K562 (cell line): ENCODE measurements around the gene DRD2. TPM values are rescaled to one million over a fixed set of nuclear protein-coding genes. Genes with fewer than 3 reads are reported as not detected.

ENCODE experiments used
- ATAC-seq: fragments of 200-7000 bp; cut with Tn5 transposase; 3 replicates; pipeline ENCODE4 v1.9.1; 2020; ENCODE audit warnings: moderate library complexity
- BruUV-seq: library from RNA; stranded (reverse); fragments of 400-500 nt; replicated peaks from 2 replicates; lab custom pipeline; 2021; lab: Mats Ljungman, UMichigan
- CTCF ChIA-PET: fragments of 300-600 bp; formaldehyde crosslinking; extraction: SDS; loops from one replicate; lab custom pipeline; 2021; ENCODE audit warnings: low intra/inter-chr PET ratio; lab: Yijun Ruan, JAX
- POLR2A ChIA-PET: fragments of 300-600, 350-650 bp; sonication (Branson Sonifier 250); formaldehyde crosslinking; extraction: SDS; loops from one replicate; lab custom pipeline; 2021; ENCODE audit warnings: antibody characterized with exemption, inconsistent platforms; lab: Yijun Ruan, JAX
- DNase-seq, 4 experiments: peaks; one replicate each; pipeline versions ENCODE4 v3.0.0 to v3.0.0-alpha.2; 2011 to 2018; ENCODE audit warnings: low spot score in 3 of 4, mixed read lengths in 3 of 4; ENCODE audit errors: extremely low read depth in 1 of 4
- FAIRE-seq: peaks from 2 replicates; lab custom pipeline; 2011; peaks lifted over from hg19 to GRCh38; lab: Jason Lieb, UNC
- H2AFZ ChIP-seq: 2 replicates; pipeline ENCODE4 v1.6.0; 2011; ENCODE audit warnings: low read depth, low read length, control low read depth, inconsistent platforms
- H3K27ac ChIP-seq: fragments of 200-600 bp; 3 replicates; pipeline ENCODE4 v1.8.0; 2011; ENCODE audit warnings: low read depth, mild to moderate bottlenecking, control low read depth, inconsistent platforms, low read length, moderate library complexity, mixed read lengths; ENCODE audit errors: extremely low read depth
- H3K27me3 ChIP-seq, 2 experiments: fragments of 300-600 bp in 1 of 2; 2 replicates in 1 of 2; 3 replicates in 1 of 2; pipeline versions ENCODE4 v1.6.0 to v1.8.0; 2011; ENCODE audit warnings: inconsistent platforms in 2 of 2, low read length in 2 of 2, mild to moderate bottlenecking in 1 of 2, mixed read lengths in 1 of 2, moderate library complexity in 1 of 2; ENCODE audit not compliant: control insufficient read depth in 2 of 2, insufficient read depth in 2 of 2
- H3K36me3 ChIP-seq: fragments of 300-600 bp; 3 replicates; pipeline ENCODE4 v1.8.0; 2011; ENCODE audit warnings: mild to moderate bottlenecking, low read length, inconsistent platforms; ENCODE audit not compliant: control insufficient read depth, insufficient read depth
- H3K4me1 ChIP-seq, 2 experiments: fragments of 200-600 bp in 1 of 2; replicated peaks in 1 of 2; 2 replicates in 1 of 2; 3 replicates in 1 of 2; pipeline versions ENCODE4 v1.5.1 to v1.8.0; 2011; ENCODE audit warnings: inconsistent platforms in 2 of 2, low read length in 2 of 2, mild to moderate bottlenecking in 1 of 2, mixed read lengths in 1 of 2, moderate library complexity in 1 of 2; ENCODE audit not compliant: control insufficient read depth in 2 of 2, insufficient read depth in 2 of 2
- H3K4me2 ChIP-seq: 2 replicates; pipeline ENCODE4 v1.6.1; 2011; ENCODE audit warnings: low read length, control low read depth, inconsistent platforms, mixed read lengths; ENCODE audit not compliant: insufficient read depth
- H3K4me3 ChIP-seq: fragments of 200-600 bp; sonication (generic), shearing (Covaris generic); 2 replicates; pipeline ENCODE4 v1.5.1; 2016; ENCODE audit warnings: control low read depth, inconsistent platforms
- H3K79me2 ChIP-seq: fragments of 200-600 bp; 3 replicates; pipeline ENCODE4 v1.8.0; 2011; ENCODE audit warnings: low read length, inconsistent platforms; ENCODE audit not compliant: control insufficient read depth, insufficient read depth
- H3K9ac ChIP-seq, 2 experiments: 2 replicates each; pipeline versions ENCODE4 v1.6.0 to v1.6.1; 2011; ENCODE audit warnings: low read depth in 2 of 2, low read length in 2 of 2, control low read depth in 1 of 2, inconsistent platforms in 1 of 2, mild to moderate bottlenecking in 1 of 2, mixed read lengths in 1 of 2; ENCODE audit not compliant: insufficient read depth in 1 of 2
- H3K9me1 ChIP-seq: one replicate; pipeline ENCODE4 v1.6.0; 2011; ENCODE audit warnings: inconsistent platforms, mild to moderate bottlenecking, low read length, moderate library complexity; ENCODE audit not compliant: control insufficient read depth, insufficient read depth
- H3K9me3 ChIP-seq: replicated peaks from 2 replicates; pipeline ENCODE4 v1.5.1; 2011; ENCODE audit warnings: low read depth, low read length, inconsistent platforms; ENCODE audit not compliant: control insufficient read depth, insufficient read depth
- H4K20me1 ChIP-seq: replicated peaks from 2 replicates; pipeline ENCODE4 v1.6.1; 2011; ENCODE audit warnings: low read length, inconsistent platforms, mixed read lengths; ENCODE audit not compliant: control insufficient read depth, insufficient read depth
- CBX3 ChIP-seq, 2 experiments: IDR thresholded peaks; 1 replicate in 1 of 2; 2 replicates in 1 of 2; pipeline ENCODE4 v1.6.1; 2012; ENCODE audit warnings: inconsistent platforms in 2 of 2, low read length in 2 of 2, borderline replicate concordance in 1 of 2, control low read depth in 1 of 2
- GABPB1 ChIP-seq: sonication (generic); formaldehyde crosslinking; IDR thresholded peaks from 2 replicates; pipeline ENCODE4 v1.8.0; 2022; ENCODE audit warnings: mild to moderate bottlenecking, missing genetic modification reagents
- MAFF ChIP-seq: IDR thresholded peaks from 2 replicates; pipeline ENCODE4 v1.6.1; 2012; ENCODE audit warnings: low read length, improper control_type of control experiment
- NCOA2 ChIP-seq, 2 experiments: fragments of 450-650 bp; IDR thresholded peaks; 2 replicates each; pipeline ENCODE4 v1.6.1; 2018; ENCODE audit warnings: mild to moderate bottlenecking in 2 of 2, moderate library complexity in 1 of 2; ENCODE audit not compliant: partially characterized antibody in 2 of 2
- NR3C1 ChIP-seq: sonication (generic); formaldehyde crosslinking; IDR thresholded peaks from 2 replicates; pipeline ENCODE4 v1.8.1; 2022; ENCODE audit warnings: missing genetic modification reagents
- NR4A1 ChIP-seq, 2 experiments: fragments of 250-450 bp in 1 of 2; fragments of 450-650 bp in 1 of 2; sonication (Bioruptor Pico) in 1 of 2; IDR thresholded peaks; 2 replicates each; pipeline versions ENCODE4 v1.4.0 to v1.6.1; 2016 to 2020; ENCODE audit warnings: mild to moderate bottlenecking in 2 of 2, missing compliant biosample characterization in 1 of 2, missing genetic modification characterization in 1 of 2, moderate library complexity in 1 of 2
- RB1 ChIP-seq: fragments of 450-650 bp; IDR thresholded peaks from 2 replicates; pipeline ENCODE4 v1.6.1; 2017; ENCODE audit warnings: low read depth, mild to moderate bottlenecking
- ZBTB17 ChIP-seq: fragments of 450-650 bp; formaldehyde crosslinking; IDR thresholded peaks from 2 replicates; pipeline ENCODE4 v1.4.0; 2020; ENCODE audit warnings: mild to moderate bottlenecking
- ZNF584 ChIP-seq: fragments of 200-800 bp; sonication (Bioruptor generic); IDR thresholded peaks from 2 replicates; pipeline ENCODE4 v1.6.1; 2016; ENCODE audit warnings: low read depth, mild to moderate bottlenecking, missing genetic modification characterization, missing compliant biosample characterization
- ZNF589 ChIP-seq: fragments of 200-800 bp; sonication (Bioruptor generic); IDR thresholded peaks from 2 replicates; pipeline ENCODE4 v1.6.1; 2016; ENCODE audit warnings: low read depth, missing genetic modification characterization, missing compliant biosample characterization
- ZNF644 ChIP-seq: fragments of 200-800 bp; sonication (Bioruptor generic); IDR thresholded peaks from 2 replicates; pipeline ENCODE4 v1.6.1; 2016; ENCODE audit warnings: low read depth, missing genetic modification characterization, missing compliant biosample characterization
- WGBS: fragments of 100-300 bp; shearing (Covaris generic); methylation state at CpG from one replicate; pipeline ENCODE4 v1.1.6; 2016; ENCODE audit warnings: low coverage, mixed read lengths; ENCODE audit not compliant: insufficient coverage; ENCODE audit errors: missing lambda C conversion rate; 5-methylcytosine and 5-hydroxymethylcytosine counted together
- in situ Hi-C: fragments of 300-500 bp; cut with MboI; formaldehyde crosslinking; loops from 4 replicates; pipeline ENCODE4 v1.15.0; 2018; ENCODE audit warnings: inconsistent platforms, mixed read lengths
- intact Hi-C: fragments of 100-400 bp; cut with micrococcal nuclease; formaldehyde crosslinking; loops from 2 replicates; pipeline ENCODE4 v1.14.2; 2022
- polyA plus RNA-seq, 8 experiments: library from polyadenylated mRNA; depleted of rRNA in 4 of 8; stranded (reverse) in 5 of 8; unstranded in 3 of 8; fragments of >200 nt; fragmentation: Nextera tagmentation in 2 of 8; fragmentation: Illumina TruSeq in 1 of 8; extraction: Ambion mirVana in 2 of 8; extraction: Trizol in 1 of 8; gene quantifications; 2 replicates each; pipeline versions ENCODE4 v1.2.1 to v1.2.3, GENCODE V29; 2011 to 2014; ENCODE audit warnings: inconsistent platforms in 1 of 8, missing spikeins in 1 of 8
- total RNA-seq, 7 experiments: library from RNA; depleted of rRNA in 6 of 7; stranded (reverse); fragments of >200 nt in 6 of 7; fragmentation: Illumina TruSeq in 2 of 7; extraction: Trizol in 2 of 7; gene quantifications; 2 replicates each; pipeline versions ENCODE4 v1.2.1 to v1.2.3, GENCODE V29; 2011 to 2021; ENCODE audit warnings: low replicate concordance in 1 of 7
- TF ChIP-seq, protein P1 (sequence below): sonication (generic); formaldehyde crosslinking; IDR thresholded peaks from 2 replicates; pipeline ENCODE4 v1.8.0; 2022; ENCODE audit warnings: mild to moderate bottlenecking, low read depth, missing genetic modification reagents
- TF ChIP-seq, protein P2 (sequence below), 2 experiments: IDR thresholded peaks; 2 replicates each; pipeline ENCODE4 v1.6.1; 2011; ENCODE audit warnings: borderline replicate concordance in 1 of 2, control low read depth in 1 of 2, low read depth in 1 of 2, low read length in 1 of 2, mild to moderate bottlenecking in 1 of 2, mixed read lengths in 1 of 2, moderate library complexity in 1 of 2; ENCODE audit not compliant: insufficient read depth in 1 of 2, insufficient read length in 1 of 2, poor library complexity in 1 of 2, severe bottlenecking in 1 of 2; ENCODE audit errors: extremely low read depth in 1 of 2
- TF ChIP-seq, protein P3 (sequence below): sonication (generic); formaldehyde crosslinking; IDR thresholded peaks from 2 replicates; pipeline ENCODE4 v1.8.0; 2022; ENCODE audit warnings: missing genetic modification reagents, mild to moderate bottlenecking, moderate library complexity, borderline replicate concordance
- TF ChIP-seq, protein P4 (sequence below): fragments of 450-650 bp; conservative IDR thresholded peaks from 2 replicates; pipeline ENCODE4 v1.6.1; 2016; ENCODE audit warnings: missing genetic modification characterization, low read depth, mild to moderate bottlenecking, missing compliant biosample characterization, moderate library complexity

DRD2 gene
- total and polyA plus RNA-seq, 9 of the 15 experiments (the other 6 are each of a cell fraction or from before 2014, with no cell fraction given) = not detected

DNA sequence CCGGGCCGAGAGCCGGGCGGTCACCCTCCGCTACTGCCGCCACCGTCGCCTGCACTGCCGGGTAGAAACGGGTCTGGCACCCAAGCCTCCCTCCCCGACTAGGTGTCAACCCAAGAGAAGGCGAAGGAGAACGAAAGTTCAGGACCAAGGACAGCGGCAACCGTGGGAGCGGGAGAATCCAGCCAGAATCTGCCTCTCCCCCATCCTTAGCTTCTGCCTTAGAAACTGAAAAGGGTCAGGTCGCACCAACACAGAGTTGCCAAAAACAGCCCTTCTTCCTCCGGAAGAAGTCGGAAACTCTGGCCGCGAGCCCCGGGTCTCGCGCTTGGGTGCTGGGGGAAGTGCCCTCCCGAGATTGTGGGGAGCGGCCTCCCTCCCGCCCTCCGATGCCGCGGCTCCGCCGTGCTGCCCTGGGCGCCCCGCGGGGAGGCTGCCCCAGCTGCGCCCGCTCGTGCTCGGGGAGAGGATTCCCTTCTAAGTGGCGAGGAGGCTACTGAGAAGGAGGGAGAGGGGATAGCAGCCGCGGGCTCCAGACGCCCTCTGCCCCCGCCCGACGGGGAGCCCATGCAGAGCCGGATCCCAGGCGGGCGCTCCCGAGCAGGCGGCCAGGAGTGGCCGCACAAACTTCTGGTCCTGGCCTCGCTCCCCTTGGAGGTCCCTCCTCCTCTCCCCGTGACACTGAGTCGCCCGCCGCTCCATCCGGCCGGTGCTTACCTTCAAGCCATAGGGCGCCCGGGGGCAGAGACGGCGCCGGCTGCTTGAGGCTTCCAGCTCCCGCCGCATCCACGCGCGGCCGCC, 637 bp downstream of the DRD2 start:
- Histone ChIP-seq H3K9me3 (no peaks in the 10 kb centered on the region), H4K20me1 (peaks cover 7% of the 10 kb centered on the region; the same call in 1 of the 2 replicates), H2AFZ (no peak overlapping the region), H3K4me3 (no peak overlapping the region), H3K4me2 (no peak overlapping the region), H3K4me1 (peaks cover 0 to 11% of the 10 kb centered on the region in 2 experiments; a peak in 2 of 5 replicates), H3K36me3 (no peaks in the 10 kb centered on the region), H3K27ac (no peak overlapping the region), H3K9me1 (no peaks in the 10 kb centered on the region), H3K9ac (no peak overlapping the region), H3K27me3 (peaks cover 12 to 40% of the 10 kb centered on the region in 2 experiments; a peak in 4 of 5 replicates), H3K79me2 (no peaks in the 10 kb centered on the region)
- ChIA-PET POLR2A (interaction anchor here (0.7 kb wide), 1 partner anchor 175 kb away, joined by 3 read pairs; no protein-coding TSS in a partner anchor), CTCF (no interaction called here)
- ATAC-seq (peak; percentile 93), FAIRE-seq (peak; percentile 70), DNase-seq (peak; percentile 72 to 81 (median 78))
- in situ Hi-C loops (no loop called here), intact Hi-C loops (no loop called here)
- WGBS = 10% methylated on average over 42 of the region's 70 CpGs
- no TSS peak for BruUV-seq
- TF ChIP-seq, protein P1, sequence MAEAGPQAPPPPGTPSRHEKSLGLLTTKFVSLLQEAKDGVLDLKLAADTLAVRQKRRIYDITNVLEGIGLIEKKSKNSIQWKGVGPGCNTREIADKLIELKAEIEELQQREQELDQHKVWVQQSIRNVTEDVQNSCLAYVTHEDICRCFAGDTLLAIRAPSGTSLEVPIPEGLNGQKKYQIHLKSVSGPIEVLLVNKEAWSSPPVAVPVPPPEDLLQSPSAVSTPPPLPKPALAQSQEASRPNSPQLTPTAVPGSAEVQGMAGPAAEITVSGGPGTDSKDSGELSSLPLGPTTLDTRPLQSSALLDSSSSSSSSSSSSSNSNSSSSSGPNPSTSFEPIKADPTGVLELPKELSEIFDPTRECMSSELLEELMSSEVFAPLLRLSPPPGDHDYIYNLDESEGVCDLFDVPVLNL = peak; percentile 82; the same call in 1 of the 2 replicates
- TF ChIP-seq, protein P2, sequence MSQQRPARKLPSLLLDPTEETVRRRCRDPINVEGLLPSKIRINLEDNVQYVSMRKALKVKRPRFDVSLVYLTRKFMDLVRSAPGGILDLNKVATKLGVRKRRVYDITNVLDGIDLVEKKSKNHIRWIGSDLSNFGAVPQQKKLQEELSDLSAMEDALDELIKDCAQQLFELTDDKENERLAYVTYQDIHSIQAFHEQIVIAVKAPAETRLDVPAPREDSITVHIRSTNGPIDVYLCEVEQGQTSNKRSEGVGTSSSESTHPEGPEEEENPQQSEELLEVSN (IDR thresholded peaks at IDR 0.05; ENCODE audit: borderline replicate concordance in 1 of 2, extremely low read depth in 1 of 2, insufficient read depth in 1 of 2, insufficient read length in 1 of 2, low read depth in 1 of 2, low read length in 1 of 2, poor library complexity in 1 of 2, severe bottlenecking in 1 of 2) = peak in 1 of 2 experiments; percentile 11
- TF ChIP-seq ZNF584 (peak; percentile 49; the same call in 1 of the 2 replicates), CBX3 (IDR thresholded peaks at IDR 0.05; ENCODE audit: borderline replicate concordance in 1 of 2, low read length in 2 of 2) (0 out of 3 replicates have a peak, but pooled peaks of 1 of the 2 experiments have one; percentile 26), ZBTB17 (CRISPR knock-in tag) (peak; percentile 58; the same call in 1 of the 2 replicates), MAFF (no peak), NR3C1 (CRISPR knock-in tag) (no peak), GABPB1 (CRISPR knock-in tag) (peak; percentile 16; the same call in 1 of the 2 replicates), ZNF589 (CRISPR knock-in tag) (0 out of 2 replicates have a peak, but pooled peaks have one; percentile 34), RB1 (peak; percentile 64), NR4A1 (CRISPR knock-in tag; IDR thresholded peaks at IDR 0.05) (no peak), NR4A1 (tag; IDR thresholded peaks at IDR 0.05) (peak; percentile 34; the same call in 1 of the 2 replicates), ZNF644 (tag) (0 out of 2 replicates have a peak, but pooled peaks have one; percentile 49), NCOA2 (IDR thresholded peaks at IDR 0.05; ENCODE audit: partially characterized antibody in 2 of 2) (no peak)
- TF ChIP-seq, protein P3, sequence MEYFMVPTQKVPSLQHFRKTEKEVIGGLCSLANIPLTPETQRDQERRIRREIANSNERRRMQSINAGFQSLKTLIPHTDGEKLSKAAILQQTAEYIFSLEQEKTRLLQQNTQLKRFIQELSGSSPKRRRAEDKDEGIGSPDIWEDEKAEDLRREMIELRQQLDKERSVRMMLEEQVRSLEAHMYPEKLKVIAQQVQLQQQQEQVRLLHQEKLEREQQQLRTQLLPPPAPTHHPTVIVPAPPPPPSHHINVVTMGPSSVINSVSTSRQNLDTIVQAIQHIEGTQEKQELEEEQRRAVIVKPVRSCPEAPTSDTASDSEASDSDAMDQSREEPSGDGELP (CRISPR knock-in tag) = peak; percentile 55
- TF ChIP-seq, protein P4, sequence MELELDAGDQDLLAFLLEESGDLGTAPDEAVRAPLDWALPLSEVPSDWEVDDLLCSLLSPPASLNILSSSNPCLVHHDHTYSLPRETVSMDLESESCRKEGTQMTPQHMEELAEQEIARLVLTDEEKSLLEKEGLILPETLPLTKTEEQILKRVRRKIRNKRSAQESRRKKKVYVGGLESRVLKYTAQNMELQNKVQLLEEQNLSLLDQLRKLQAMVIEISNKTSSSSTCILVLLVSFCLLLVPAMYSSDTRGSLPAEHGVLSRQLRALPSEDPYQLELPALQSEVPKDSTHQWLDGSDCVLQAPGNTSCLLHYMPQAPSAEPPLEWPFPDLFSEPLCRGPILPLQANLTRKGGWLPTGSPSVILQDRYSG (tag) = peak; percentile 49; the same call in 1 of the 2 replicates
